ENCODE results near the gene SAP30.
A peak's percentile ranks its signal among the peaks of the same experiment; 100 is the strongest.

The SAP30 gene

GRCh38 chr4:173370477-173371291 lies at the start of gene SAP30:
Gene SAP30 (plus strand): TSS chr4:173370954. CDS start chr4:173371183, 229 bp downstream.
- peak; percentile 91 to 99 (median 98) for DNase-seq

- DNase-seq, result no peak
These were observed 45.6 kb upstream of the SAP30 start for GRCh38 chr4:173325007-173325736.

GRCh38 chr4:173328236-173328901 lies 42.4 kb upstream of the SAP30 start:
- no peak for DNase-seq

- no peak for DNase-seq
These were observed 40.2 kb upstream of the SAP30 start for GRCh38 chr4:173330590-173330989.

- DNase-seq, result no peak
These were observed 38.7 kb upstream of the SAP30 start for GRCh38 chr4:173332021-173332487.

GRCh38 chr4:173332963-173333657 lies 37.6 kb upstream of the SAP30 start:
- peak in 1 of 14 donors; percentile 51 for DNase-seq

- peak in 8 of 14 donors; percentile 55 to 80 (median 63) for DNase-seq
These were observed 37.1 kb upstream of the SAP30 start for GRCh38 chr4:173333658-173334084.

GRCh38 chr4:173334085-173334890 lies 36.5 kb upstream of the SAP30 start, which contains the start of gene HMGB2:
Gene HMGB2 (minus strand): TSS chr4:173334358. CDS start chr4:173333649, 709 bp downstream.
- DNase-seq, result peak; percentile 89 to 100 (median 98)

- DNase-seq, result peak in 7 of 14 donors; percentile 39 to 87 (median 65)
These were observed 35.6 kb upstream of the SAP30 start for GRCh38 chr4:173334891-173335752.

GRCh38 chr4:173337463-173337862 lies 33.3 kb upstream of the SAP30 start:
- DNase-seq, result no peak

GRCh38 chr4:173343832-173344397 lies 26.8 kb upstream of the SAP30 start:
- DNase-seq, result no peak

- DNase-seq, result no peak
These were observed 25.1 kb upstream of the SAP30 start for GRCh38 chr4:173345648-173346047.

- no peak for DNase-seq
These were observed 24.7 kb upstream of the SAP30 start for GRCh38 chr4:173346074-173346473.

- DNase-seq, result no peak
These were observed 23.3 kb upstream of the SAP30 start for GRCh38 chr4:173347467-173347866.

GRCh38 chr4:173357939-173358338 lies 12.8 kb upstream of the SAP30 start:
- no peak for DNase-seq

- DNase-seq, result no peak
These were observed 10.1 kb upstream of the SAP30 start for GRCh38 chr4:173360587-173361221.

- peak in 1 of 14 donors; percentile 42 for DNase-seq
These were observed 8.1 kb upstream of the SAP30 start for GRCh38 chr4:173362666-173363065.

- no peak for DNase-seq
These were observed 5.3 kb upstream of the SAP30 start for GRCh38 chr4:173365359-173365996.

- DNase-seq, result peak in 1 of 14 donors; percentile 15
These were observed 3.5 kb upstream of the SAP30 start for GRCh38 chr4:173367285-173367684.
